Measurements from ENCODE around the gene GIT2.

- TF ChIP-seq CTCF (IDR thresholded peaks at IDR 0.05) (no peak), EP300 (IDR thresholded peaks at IDR 0.05) (no peak)
These were observed 29.6 kb downstream of the GIT2 start for GRCh38 chr12:109966546-109966945.
